ENCODE results near the gene APOL5. TPM values are rescaled to one million over a fixed set of nuclear protein-coding genes. Genes with fewer than 3 reads are reported as not detected.

The APOL5 gene
- total RNA-seq, 1 donor from 2014 or later = not detected

DNA sequence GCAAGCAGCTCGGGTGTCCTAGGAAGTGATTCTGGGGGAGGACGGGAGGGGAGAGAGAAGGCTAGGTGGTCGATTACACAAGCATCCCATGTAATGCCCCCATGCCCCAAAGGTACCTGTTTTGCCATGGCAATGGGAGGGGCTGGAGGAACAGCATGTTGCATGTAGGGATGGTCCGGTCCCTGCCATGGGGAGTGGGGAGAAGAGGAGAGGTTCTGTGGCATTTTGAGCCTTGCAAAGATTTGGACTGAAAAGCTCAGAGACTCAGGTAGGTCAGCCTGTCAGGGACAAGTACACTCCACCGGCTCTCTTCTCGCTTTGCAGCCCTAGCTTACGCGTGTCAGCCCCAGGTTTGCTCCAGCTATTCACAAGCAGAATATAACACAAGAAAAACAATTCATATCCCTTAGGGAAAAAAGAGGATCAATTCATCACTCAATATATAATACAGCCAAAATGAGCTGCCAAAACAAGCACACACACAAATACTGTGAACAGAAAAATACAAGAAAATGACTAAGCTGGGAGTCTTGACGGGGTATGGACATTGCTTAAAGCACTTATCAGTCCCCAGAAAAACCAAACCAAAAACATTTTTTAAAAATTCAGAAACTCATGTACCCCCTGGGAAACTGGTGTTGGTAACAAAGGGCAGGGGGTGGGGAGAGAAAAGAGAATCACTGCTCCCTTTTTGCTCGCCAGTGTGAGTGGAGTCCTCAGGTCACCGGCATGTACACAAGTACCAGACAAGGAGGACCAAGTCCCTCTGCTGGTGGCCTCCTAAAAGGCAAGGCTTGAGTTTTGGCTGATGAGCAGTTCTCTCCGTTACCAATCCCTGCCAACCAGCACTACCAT lies 21.6 kb downstream of the APOL5 start:
- no peaks in the 10 kb centered on the region for H3K9me3 ChIP-seq
- H3K4me3 ChIP-seq = no peak overlapping the region
- intact Hi-C loops (cut with DNase I) = no loop called here
- no peaks in the 10 kb centered on the region for H3K27me3 ChIP-seq
- peak in 1 of 2 donors; percentile 75 for DNase-seq (ENCODE audit: low spot score in 2 of 2)
- peaks cover 10 to 27% of the 10 kb centered on the region in 2 donors for H3K36me3 ChIP-seq
- TF ChIP-seq, protein P1, sequence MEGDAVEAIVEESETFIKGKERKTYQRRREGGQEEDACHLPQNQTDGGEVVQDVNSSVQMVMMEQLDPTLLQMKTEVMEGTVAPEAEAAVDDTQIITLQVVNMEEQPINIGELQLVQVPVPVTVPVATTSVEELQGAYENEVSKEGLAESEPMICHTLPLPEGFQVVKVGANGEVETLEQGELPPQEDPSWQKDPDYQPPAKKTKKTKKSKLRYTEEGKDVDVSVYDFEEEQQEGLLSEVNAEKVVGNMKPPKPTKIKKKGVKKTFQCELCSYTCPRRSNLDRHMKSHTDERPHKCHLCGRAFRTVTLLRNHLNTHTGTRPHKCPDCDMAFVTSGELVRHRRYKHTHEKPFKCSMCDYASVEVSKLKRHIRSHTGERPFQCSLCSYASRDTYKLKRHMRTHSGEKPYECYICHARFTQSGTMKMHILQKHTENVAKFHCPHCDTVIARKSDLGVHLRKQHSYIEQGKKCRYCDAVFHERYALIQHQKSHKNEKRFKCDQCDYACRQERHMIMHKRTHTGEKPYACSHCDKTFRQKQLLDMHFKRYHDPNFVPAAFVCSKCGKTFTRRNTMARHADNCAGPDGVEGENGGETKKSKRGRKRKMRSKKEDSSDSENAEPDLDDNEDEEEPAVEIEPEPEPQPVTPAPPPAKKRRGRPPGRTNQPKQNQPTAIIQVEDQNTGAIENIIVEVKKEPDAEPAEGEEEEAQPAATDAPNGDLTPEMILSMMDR (IDR thresholded peaks at IDR 0.05) = peak in 2 of 3 experiments; percentile 40 to 55
- peak overlapping the region; percentile 10 to 26 for H3K27ac ChIP-seq
- H3K4me1 ChIP-seq = peaks cover 0 to 7% of the 10 kb centered on the region in 2 donors

DNA sequence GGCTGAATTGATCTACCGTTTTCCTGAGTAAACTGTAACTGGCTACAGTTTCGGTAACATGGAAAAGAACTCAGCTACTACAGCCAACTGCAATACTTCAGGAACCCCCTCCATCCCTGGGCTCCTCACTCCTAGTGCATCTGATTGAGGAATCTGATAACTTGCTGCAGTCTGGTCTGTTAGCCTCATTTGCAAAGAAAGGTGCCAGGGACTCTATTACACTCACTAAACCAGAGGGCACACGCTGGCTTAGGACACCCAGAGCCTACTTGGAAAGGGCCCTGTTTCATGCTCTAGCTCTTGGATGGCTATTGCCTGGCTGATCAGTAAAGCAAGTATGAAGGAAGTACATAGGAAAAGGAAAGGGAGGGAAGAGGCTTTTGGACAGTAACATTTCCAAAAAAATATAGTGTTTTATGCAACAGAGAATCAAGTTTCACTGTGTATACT lies 22.3 kb downstream of the APOL5 start:
- H3K27ac ChIP-seq = peak overlapping the region in 1 of 2 donors; percentile 26

DNA sequence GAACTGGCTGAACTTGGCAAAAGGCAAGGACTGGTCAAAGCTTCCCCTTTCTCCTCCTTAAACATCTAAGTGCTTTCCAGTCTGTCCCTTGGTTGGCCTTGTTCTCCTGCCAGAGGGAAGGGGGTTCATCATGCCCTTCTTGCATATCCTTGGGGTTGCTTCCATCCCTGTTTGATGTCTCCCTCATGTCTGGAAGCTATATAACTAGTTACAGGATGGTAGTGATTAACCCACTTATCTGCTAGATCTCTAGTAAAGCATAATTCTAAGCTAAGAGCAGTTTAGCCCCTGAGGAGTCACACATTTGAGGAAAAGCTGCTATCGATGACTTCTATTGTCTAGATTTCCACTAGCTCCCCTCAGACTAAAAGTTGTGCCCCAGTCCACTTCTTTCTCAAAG lies 22.9 kb downstream of the APOL5 start:
- TF ChIP-seq, protein P1 (IDR thresholded peaks at IDR 0.05) = no peak
- H3K4me3 ChIP-seq = no peak overlapping the region
- peak overlapping the region in 1 of 2 donors; percentile 27 for H3K27ac ChIP-seq
- H3K4me1 ChIP-seq = peaks cover 0 to 7% of the 10 kb centered on the region in 2 donors
- intact Hi-C loops (cut with DNase I) = loop anchor here (2.0 kb wide), 1 partner anchor 114 kb away; no protein-coding TSS in a partner anchor
- H3K27me3 ChIP-seq = no peaks in the 10 kb centered on the region
- peaks cover 12 to 32% of the 10 kb centered on the region in 2 donors for H3K36me3 ChIP-seq
- no peaks in the 10 kb centered on the region for H3K9me3 ChIP-seq
- no peak for DNase-seq (ENCODE audit: low spot score in 2 of 2)

More for the DNA sequence above, 22.3 kb downstream of the APOL5 start:
- intact Hi-C loops (cut with DNase I) = loop anchor here (2.0 kb wide), 1 partner anchor 113 kb away; no protein-coding TSS in a partner anchor
- TF ChIP-seq, protein P1 (IDR thresholded peaks at IDR 0.05) = no peak
- Histone ChIP-seq H3K36me3 (peaks cover 10 to 30% of the 10 kb centered on the region in 2 donors), H3K4me3 (no peak overlapping the region), H3K27me3 (no peaks in the 10 kb centered on the region), H3K9me3 (no peaks in the 10 kb centered on the region), H3K4me1 (peaks cover 0 to 7% of the 10 kb centered on the region in 2 donors)
- DNase-seq (ENCODE audit: low spot score in 2 of 2) = no peak

DNA sequence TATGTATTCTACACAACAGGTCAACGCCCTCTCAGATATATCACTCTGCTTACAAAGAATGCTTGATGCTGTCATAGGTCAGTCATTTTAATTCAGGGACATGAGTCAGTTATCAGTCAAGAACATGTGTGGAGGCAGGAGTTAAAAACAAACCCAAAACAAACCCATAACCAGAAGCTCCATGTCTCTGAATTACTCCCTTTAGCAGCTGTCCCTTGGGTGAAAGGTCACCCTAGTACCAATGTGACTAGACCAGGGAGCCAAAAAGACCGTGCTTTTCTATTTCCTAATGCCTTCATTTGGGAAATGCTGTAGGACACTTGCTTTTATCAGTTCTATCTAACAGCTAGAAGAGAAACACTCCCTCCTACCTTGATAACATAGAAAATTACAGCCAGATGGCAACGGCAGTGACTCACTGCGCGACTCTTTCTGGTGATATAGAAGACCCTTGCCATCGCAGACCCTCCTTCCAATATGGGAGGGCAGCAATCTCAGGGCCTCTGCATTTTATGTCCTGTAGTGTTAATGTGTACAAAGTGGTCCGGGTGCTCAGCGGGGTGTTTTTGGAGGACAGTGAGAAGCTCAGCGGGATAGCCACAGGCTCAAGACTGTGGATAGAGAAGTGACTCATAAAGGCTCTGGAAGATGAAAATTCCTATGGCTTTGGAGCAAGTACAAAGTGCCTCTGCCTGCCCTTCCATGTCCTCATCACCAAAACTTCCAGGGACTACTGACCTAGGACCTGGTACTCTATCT lies 24.8 kb downstream of the APOL5 start:
- Histone ChIP-seq H3K4me3 (no peak overlapping the region), H3K27ac (no peak overlapping the region), H3K9me3 (no peaks in the 10 kb centered on the region), H3K36me3 (peaks cover 21 to 39% of the 10 kb centered on the region in 2 donors), H3K4me1 (peaks cover 0 to 7% of the 10 kb centered on the region in 2 donors), H3K27me3 (no peaks in the 10 kb centered on the region)
- TF ChIP-seq, protein P1 (IDR thresholded peaks at IDR 0.05) = no peak
- intact Hi-C loops (cut with DNase I) = no loop called here
- peak in 1 of 2 donors; percentile 43 for DNase-seq (ENCODE audit: low spot score in 2 of 2)

DNA sequence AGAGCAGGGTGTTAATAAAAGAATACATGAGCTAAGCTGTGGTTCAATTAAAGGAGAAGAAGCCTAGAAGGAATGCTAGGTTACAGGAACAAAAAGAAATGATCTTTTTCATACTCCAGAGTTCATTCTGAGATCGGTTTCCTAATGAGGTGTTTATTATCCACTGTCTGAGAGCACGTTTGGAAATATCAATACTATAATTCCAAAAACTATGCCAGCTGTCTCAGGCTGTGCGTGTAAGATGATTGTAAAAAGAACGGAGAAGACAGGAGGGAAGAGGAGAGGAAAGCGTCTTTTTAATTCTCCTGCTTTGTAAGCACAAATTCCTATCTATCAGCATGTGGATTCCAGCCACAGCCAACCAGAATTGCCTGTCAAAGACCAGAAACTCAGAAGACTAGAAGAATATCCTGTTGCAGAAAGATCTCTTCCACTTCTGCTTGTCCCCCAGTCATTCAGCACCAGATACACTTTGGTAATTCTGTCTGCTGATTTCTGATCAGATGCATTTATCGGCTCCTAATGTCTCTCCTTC lies 25.7 kb downstream of the APOL5 start:
- no peak overlapping the region for H3K4me3 ChIP-seq
- TF ChIP-seq, protein P1 (IDR thresholded peaks at IDR 0.05) = no peak
- H3K36me3 ChIP-seq = peaks cover 21 to 32% of the 10 kb centered on the region in 2 donors
- peaks cover 0 to 7% of the 10 kb centered on the region in 2 donors for H3K4me1 ChIP-seq
- no peaks in the 10 kb centered on the region for H3K27me3 ChIP-seq
- intact Hi-C loops (cut with DNase I) = no loop called here
- H3K9me3 ChIP-seq = no peaks in the 10 kb centered on the region
- DNase-seq (ENCODE audit: low spot score in 2 of 2) = no peak
- no peak overlapping the region for H3K27ac ChIP-seq

Data from ascending aorta (tissue), 2 donors.